ENCODE data around the gene GALNT3.

The GALNT3 gene

GRCh38 chr2:165772183-165772582 is 21.9 kb downstream of the GALNT3 start:
- peaks cover 4% of the 10 kb centered on the region; the same call in 1 of the 2 replicates for H3K79me2 ChIP-seq (ENCODE audit: insufficient read depth, low read length)
- no peaks in the 10 kb centered on the region for H4K20me1 ChIP-seq (ENCODE audit: low read depth, low read length)
- no peak overlapping the region for H3K27ac ChIP-seq (ENCODE audit: low read depth, low read length)
- H2AFZ ChIP-seq (ENCODE audit: low read depth, low read length, severe bottlenecking), result no peak overlapping the region
- no peaks in the 10 kb centered on the region for H3K27me3 ChIP-seq (ENCODE audit: low read length)
- no peak overlapping the region for H3K9ac ChIP-seq (ENCODE audit: low read length)
- H3K9me3 ChIP-seq (ENCODE audit: insufficient read depth, low read length), result no peaks in the 10 kb centered on the region
- no peak overlapping the region for H3K4me3 ChIP-seq (ENCODE audit: insufficient read depth, low read length, poor library complexity, severe bottlenecking)
- H3K4me2 ChIP-seq (ENCODE audit: low read depth, low read length, poor library complexity, severe bottlenecking), result no peak overlapping the region
- H3K9me2 ChIP-seq (replicated peaks; ENCODE audit: insufficient read depth, low read length), result no peaks in the 10 kb centered on the region
- H3K36me3 ChIP-seq (ENCODE audit: low read length), result peaks cover 3% of the 10 kb centered on the region; the same call in 1 of the 2 replicates
- TF ChIP-seq CTCF (IDR thresholded peaks at IDR 0.05; ENCODE audit: insufficient read depth, low read length, poor library complexity, severe bottlenecking), result no peak
- no peak for TF ChIP-seq EZH2phosphoT487 (conservative IDR thresholded peaks at IDR 0.05; ENCODE audit: low read length)
- H3F3A ChIP-seq (ENCODE audit: insufficient read depth), result no peaks in the 10 kb centered on the region; the same call in 1 of the 2 replicates

- Histone ChIP-seq H2AFZ (ENCODE audit: low read depth, low read length, severe bottlenecking) (no peak overlapping the region), H3F3A (ENCODE audit: insufficient read depth) (no peaks in the 10 kb centered on the region; the same call in 1 of the 2 replicates), H3K4me2 (ENCODE audit: low read depth, low read length, poor library complexity, severe bottlenecking) (no peak overlapping the region), H3K9me2 (replicated peaks; ENCODE audit: insufficient read depth, low read length) (no peaks in the 10 kb centered on the region), H3K4me3 (ENCODE audit: insufficient read depth, low read length, poor library complexity, severe bottlenecking) (no peak overlapping the region), H3K9ac (ENCODE audit: low read length) (no peak overlapping the region), H4K20me1 (ENCODE audit: low read depth, low read length) (no peaks in the 10 kb centered on the region), H3K27ac (ENCODE audit: low read depth, low read length) (no peak overlapping the region), H3K9me3 (ENCODE audit: insufficient read depth, low read length) (no peaks in the 10 kb centered on the region), H3K27me3 (ENCODE audit: low read length) (no peaks in the 10 kb centered on the region), H3K36me3 (ENCODE audit: low read length) (no peaks in the 10 kb centered on the region), H3K79me2 (ENCODE audit: insufficient read depth, low read length) (no peaks in the 10 kb centered on the region)
- TF ChIP-seq CTCF (IDR thresholded peaks at IDR 0.05; ENCODE audit: insufficient read depth, low read length, poor library complexity, severe bottlenecking) (no peak), EZH2phosphoT487 (conservative IDR thresholded peaks at IDR 0.05; ENCODE audit: low read length) (no peak)
These were observed 27.6 kb downstream of the GALNT3 start for GRCh38 chr2:165766326-165766927.

GRCh38 chr2:165762723-165763122 is 31.3 kb downstream of the GALNT3 start:
- no peak for TF ChIP-seq CTCF (IDR thresholded peaks at IDR 0.05; ENCODE audit: insufficient read depth, low read length, poor library complexity, severe bottlenecking)
- no peak for TF ChIP-seq EZH2phosphoT487 (conservative IDR thresholded peaks at IDR 0.05; ENCODE audit: low read length)
- no peak overlapping the region for H3K27ac ChIP-seq (ENCODE audit: low read depth, low read length)

More at GRCh38 chr2:165762723-165763122, 31.3 kb downstream of the GALNT3 start:
- Histone ChIP-seq H3K9me2 (replicated peaks; ENCODE audit: insufficient read depth, low read length) (no peaks in the 10 kb centered on the region), H2AFZ (ENCODE audit: low read depth, low read length, severe bottlenecking) (no peak overlapping the region), H3K9me3 (ENCODE audit: insufficient read depth, low read length) (no peaks in the 10 kb centered on the region), H3K79me2 (ENCODE audit: insufficient read depth, low read length) (no peaks in the 10 kb centered on the region), H3K27me3 (ENCODE audit: low read length) (no peaks in the 10 kb centered on the region), H4K20me1 (ENCODE audit: low read depth, low read length) (no peaks in the 10 kb centered on the region), H3K9ac (ENCODE audit: low read length) (no peak overlapping the region), H3K4me3 (ENCODE audit: insufficient read depth, low read length, poor library complexity, severe bottlenecking) (no peak overlapping the region), H3F3A (ENCODE audit: insufficient read depth) (no peaks in the 10 kb centered on the region; the same call in 1 of the 2 replicates), H3K36me3 (ENCODE audit: low read length) (no peaks in the 10 kb centered on the region), H3K4me2 (ENCODE audit: low read depth, low read length, poor library complexity, severe bottlenecking) (no peak overlapping the region)
